Gastroesophageal sphincter (tissue), 4 donors: ENCODE measurements around the gene SLC25A52. TPM values are rescaled to one million over a fixed set of nuclear protein-coding genes. Genes with fewer than 3 reads are reported as not detected.

Experiments used
- ATAC-seq: fragments of 150-250 bp; one replicate; pipeline ENCODE4 v1.9.1; 2016; ENCODE audit warnings: mild to moderate bottlenecking, moderate library complexity
- H3K27ac ChIP-seq, 4 donors: fragments of 200-600 bp; sonication (generic) in 3 of 4; 1 replicate in 3 of 4; 2 replicates in 1 of 4; pipeline ENCODE4 v1.5.1; 2016 to 2019
- H3K27me3 ChIP-seq: fragments of 200-600 bp; sonication (generic); one replicate; pipeline ENCODE4 v1.5.1; 2019
- H3K36me3 ChIP-seq, 2 donors: fragments of 200-600 bp; sonication (generic); one replicate each; pipeline ENCODE4 v1.5.1; 2019; ENCODE audit warnings: control low read depth in 1 of 2
- H3K4me1 ChIP-seq, 3 donors: fragments of 200-600 bp; sonication (generic); 1 replicate in 2 of 3; 2 replicates in 1 of 3; pipeline ENCODE4 v1.5.1; 2016 to 2019; ENCODE audit warnings: control low read depth in 2 of 3
- H3K4me3 ChIP-seq, 2 donors: fragments of 200-600 bp; sonication (generic); one replicate each; pipeline ENCODE4 v1.5.1; 2019; ENCODE audit warnings: mild to moderate bottlenecking in 1 of 2, moderate library complexity in 1 of 2
- H3K9me3 ChIP-seq, 3 donors: fragments of 200-600 bp; sonication (generic); one replicate each; pipeline ENCODE4 v1.5.1; 2017 to 2019; ENCODE audit warnings: control low read depth in 2 of 3
- CTCF ChIP-seq, 4 experiments: fragments of 200-600 bp in 2 of 4; fragments of 450-650 bp in 2 of 4; sonication (generic) in 1 of 4; IDR thresholded peaks; one replicate each; pipeline ENCODE4 v1.5.1; 2017 to 2019; ENCODE audit warnings: antibody characterized with exemption in 4 of 4, mild to moderate bottlenecking in 2 of 4, moderate library complexity in 2 of 4
- EP300 ChIP-seq: sonication (generic); formaldehyde crosslinking; IDR thresholded peaks from one replicate; pipeline ENCODE4 v1.6.1; 2017; ENCODE audit warnings: antibody characterized with exemption, mild to moderate bottlenecking
- POLR2A ChIP-seq, 2 donors: fragments of 450-650 bp; IDR thresholded peaks; one replicate each; pipeline ENCODE4 v1.6.1; 2017; ENCODE audit warnings: antibody characterized with exemption in 2 of 2, mild to moderate bottlenecking in 2 of 2, moderate library complexity in 1 of 2
- POLR2AphosphoS5 ChIP-seq: sonication (generic); formaldehyde crosslinking; IDR thresholded peaks from one replicate; pipeline ENCODE4 v1.6.1; 2017; ENCODE audit warnings: antibody characterized with exemption
- WGBS, 2 donors: methylation state at CpG; one replicate each; pipeline ENCODE4 v1.1.5; 2018; ENCODE audit warnings: low coverage in 1 of 2; 5-methylcytosine and 5-hydroxymethylcytosine counted together
- total RNA-seq, 4 donors: library from RNA; depleted of rRNA; stranded (reverse); fragments of >200 nt; gene quantifications; one replicate each; pipeline ENCODE4 v1.1.0, GENCODE V29; 2016

The SLC25A52 gene
- total RNA-seq, 4 donors from 2014 or later, result 0.23 TPM; not detected in 3

DNA sequence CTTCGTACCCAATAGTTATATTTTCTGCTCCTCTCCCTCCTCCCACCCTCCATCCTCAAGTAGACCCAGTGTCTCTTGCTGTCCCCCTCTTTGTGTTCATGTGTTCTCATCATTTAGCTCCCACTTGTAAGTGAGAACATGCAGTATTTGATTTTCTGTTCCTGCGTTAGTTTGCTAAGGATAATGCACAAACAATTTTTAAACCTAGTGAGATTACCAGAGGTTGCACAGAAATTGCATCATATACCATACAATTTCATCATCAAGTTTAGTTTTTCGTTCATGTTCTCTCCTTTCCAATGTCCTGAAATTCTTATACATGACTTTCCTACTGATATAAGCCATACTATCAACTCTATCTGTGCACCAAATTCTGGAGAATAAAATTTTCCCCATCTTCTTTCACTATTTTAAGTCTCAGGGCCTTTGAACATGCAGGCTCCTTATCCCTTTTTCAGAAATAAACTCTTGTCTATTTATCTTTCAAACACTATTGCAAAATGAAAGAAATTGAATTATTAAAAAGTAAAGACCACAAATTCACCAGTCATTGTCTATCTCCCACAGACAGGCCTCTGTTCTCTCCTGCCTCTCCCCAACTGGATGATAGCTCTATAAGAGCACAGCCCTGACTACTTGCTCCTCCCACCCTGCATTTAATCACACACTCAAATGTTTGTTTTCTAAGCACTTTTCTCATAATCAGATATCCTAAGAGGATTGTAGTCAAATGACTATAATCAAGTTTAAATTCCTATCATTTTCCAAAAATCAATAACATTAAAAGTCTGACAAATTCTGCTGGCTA is 49.1 kb downstream of the SLC25A52 start:
- no peak for ATAC-seq

GRCh38 chr18:31710826-31711225 is 49.9 kb downstream of the SLC25A52 start:
- Histone ChIP-seq H3K36me3 (no peaks in the 10 kb centered on the region), H3K9me3 (no peaks in the 10 kb centered on the region), H3K27me3 (no peaks in the 10 kb centered on the region), H3K4me1 (no peaks in the 10 kb centered on the region), H3K27ac (no peak overlapping the region), H3K4me3 (no peak overlapping the region)
- WGBS, 2 donors, result 63 to 69% methylated on average over 2 to 3 of the region's 3 CpGs
- TF ChIP-seq POLR2AphosphoS5 (no peak), POLR2A (IDR thresholded peaks at IDR 0.05) (no peak), EP300 (no peak)
- no peak for ATAC-seq

More for the DNA sequence above, 49.1 kb downstream of the SLC25A52 start:
- Histone ChIP-seq H3K36me3 (no peaks in the 10 kb centered on the region), H3K27ac (no peak overlapping the region), H3K9me3 (no peaks in the 10 kb centered on the region), H3K27me3 (no peaks in the 10 kb centered on the region), H3K4me3 (no peak overlapping the region), H3K4me1 (no peaks in the 10 kb centered on the region)
- no peak for TF ChIP-seq EP300
- no peak for TF ChIP-seq POLR2AphosphoS5
- TF ChIP-seq POLR2A (IDR thresholded peaks at IDR 0.05), result no peak
- TF ChIP-seq CTCF (IDR thresholded peaks at IDR 0.05), result no peak
- WGBS, 2 donors, result 66 to 93% methylated on average over 3 of the region's 3 CpGs

Other genes with a start within 250 kb of the SLC25A52 start
- gene TTR, start 169.0 kb downstream of the SLC25A52 start, total RNA-seq, result not detected
- 10 to 100 TPM in 1 of 4 donors, 1 to 10 TPM in 3; 3.0 to 12.0 (median 5.8) TPM for gene B4GALT6, start 76.3 kb downstream of the SLC25A52 start, total RNA-seq
- 10 to 100 TPM; 40.0 to 62.4 (median 42.5) TPM for gene TRAPPC8, start 182.2 kb upstream of the SLC25A52 start, total RNA-seq